AG04449 (cell line): ENCODE results near the gene RBSN.

Experiments
- CTCF ChIA-PET: fragments of 350-600 bp; formaldehyde crosslinking; extraction: SDS; loops from one replicate; lab custom pipeline; 2021; ENCODE audit warnings: antibody characterized with exemption; lab: Yijun Ruan, JAX
- POLR2A ChIA-PET: fragments of 400-600, 350-600 bp; formaldehyde crosslinking; extraction: SDS; loops from one replicate; lab custom pipeline; 2020; ENCODE audit warnings: antibody characterized with exemption, inconsistent platforms; lab: Yijun Ruan, JAX
- DNase-seq: peaks from one replicate; pipeline ENCODE4 v3.0.0-alpha.2; 2010; ENCODE audit warnings: low read depth, low spot score
- H3K4me3 ChIP-seq: 2 replicates; pipeline ENCODE4 v1.5.1; 2011; ENCODE audit warnings: low read depth, mild to moderate bottlenecking, control low read depth, low read length
- CTCF ChIP-seq: IDR thresholded peaks from one replicate; pipeline ENCODE4 v1.5.1; 2011; ENCODE audit warnings: mild to moderate bottlenecking, moderate library complexity, low read length, control low read depth, inconsistent platforms; ENCODE audit not compliant: insufficient read depth; ENCODE audit errors: missing control alignments

Gene RBSN

DNA sequence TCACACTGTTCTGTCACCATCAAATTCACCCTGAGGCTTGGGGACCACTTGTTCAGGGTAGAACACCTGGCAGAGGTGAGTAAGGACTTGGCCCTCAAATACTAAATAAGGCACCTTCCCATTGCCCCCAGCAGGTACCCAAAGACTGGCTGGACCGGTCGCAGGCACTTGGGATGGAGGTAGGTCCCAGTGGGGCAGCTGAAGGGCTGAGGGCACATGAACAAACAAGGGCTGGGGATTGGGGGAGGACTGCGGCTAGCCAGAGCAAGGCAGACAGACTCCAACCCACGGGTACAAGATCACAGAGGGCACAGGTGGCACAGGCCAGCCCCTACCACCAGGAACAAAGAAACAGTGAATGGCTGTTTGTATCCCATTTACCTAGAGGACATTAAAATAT, 35.7 kb downstream of the RBSN start:
- CTCF ChIA-PET = interaction anchor here (0.9 to 2.4 kb wide), 3 partner anchors 10 to 142 kb away, joined by 4 to 7 read pairs (median 5); no protein-coding TSS in a partner anchor
- no peak overlapping the region for H3K4me3 ChIP-seq
- DNase-seq = no peak
- POLR2A ChIA-PET = no interaction called here
- no peak for TF ChIP-seq CTCF

DNA sequence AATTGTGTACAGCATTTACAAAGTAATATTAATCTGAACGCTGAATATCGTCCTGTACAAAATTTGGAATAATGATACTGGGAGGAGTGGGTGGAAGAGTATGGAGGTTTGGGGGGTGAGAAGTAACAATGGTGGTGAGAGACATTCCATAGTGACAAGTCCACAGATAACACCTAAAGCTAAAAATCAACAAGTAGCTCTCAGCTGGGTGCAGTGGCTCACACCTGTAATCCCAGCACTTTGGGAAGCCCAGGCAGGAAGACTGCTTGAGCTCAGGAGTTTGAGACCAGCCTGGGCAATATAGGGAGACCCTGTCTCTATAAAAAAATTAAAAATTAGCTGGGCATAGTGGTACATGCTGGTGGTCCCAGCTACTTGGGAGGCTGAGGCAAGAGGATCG, 38.9 kb downstream of the RBSN start:
- no peak for TF ChIP-seq CTCF
- CTCF ChIA-PET = interaction anchor here (0.9 to 1.8 kb wide), 5 partner anchors 9 to 137 kb away, joined by 3 to 7 read pairs (median 4); no protein-coding TSS in a partner anchor
- H3K4me3 ChIP-seq = no peak overlapping the region
- POLR2A ChIA-PET = no interaction called here
- DNase-seq = no peak

DNA sequence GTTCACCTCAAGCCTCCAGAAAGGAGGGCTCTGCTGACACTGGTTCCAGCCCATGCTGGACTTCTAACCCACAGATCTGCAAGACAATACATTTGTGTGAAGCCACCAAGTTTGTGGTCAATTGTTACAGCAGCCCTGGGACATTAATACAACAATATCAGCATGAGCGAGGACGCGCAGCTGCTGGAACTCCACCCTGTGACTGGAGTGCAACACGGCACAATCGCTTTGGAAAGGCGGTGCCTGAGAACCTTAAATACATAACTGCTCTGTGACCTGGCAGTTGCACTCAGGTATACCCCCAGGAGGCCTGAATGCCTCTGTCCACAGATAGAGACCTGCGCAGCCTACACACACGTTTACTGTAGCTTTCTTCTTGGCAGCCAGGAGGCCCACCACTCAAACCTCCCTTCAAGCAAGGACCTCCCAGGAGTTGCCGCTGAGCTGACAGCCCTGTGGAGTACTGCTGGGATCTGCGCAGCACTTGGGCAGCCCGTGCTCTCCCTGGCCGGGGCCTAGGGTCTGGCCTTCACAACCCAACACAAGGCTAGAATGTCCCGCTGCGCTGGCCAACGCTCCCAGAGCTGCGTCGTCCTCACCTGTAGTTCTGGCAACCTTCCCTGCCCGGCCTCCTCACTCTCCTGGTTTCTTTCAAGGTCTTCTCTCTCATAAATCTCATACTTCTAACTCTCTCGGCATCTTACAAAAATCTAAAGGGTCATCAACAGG, 42.1 kb downstream of the RBSN start:
- ChIA-PET CTCF (interaction anchor here (1.6 to 1.7 kb wide), 2 partner anchors 130 to 133 kb away, joined by 6 to 7 read pairs; no protein-coding TSS in a partner anchor), POLR2A (no interaction called here)
- no peak for TF ChIP-seq CTCF
- DNase-seq = no peak
- H3K4me3 ChIP-seq = no peak overlapping the region

- ChIA-PET POLR2A (no interaction called here), CTCF (interaction anchor here (0.6 kb wide), 1 partner anchor 134 kb away, joined by 3 read pairs; no protein-coding TSS in a partner anchor)
- no peak for DNase-seq
- H3K4me3 ChIP-seq = no peak overlapping the region
- TF ChIP-seq CTCF = no peak
Measured at GRCh38 chr3:15055019-15055557, 43.9 kb downstream of the RBSN start.

DNA sequence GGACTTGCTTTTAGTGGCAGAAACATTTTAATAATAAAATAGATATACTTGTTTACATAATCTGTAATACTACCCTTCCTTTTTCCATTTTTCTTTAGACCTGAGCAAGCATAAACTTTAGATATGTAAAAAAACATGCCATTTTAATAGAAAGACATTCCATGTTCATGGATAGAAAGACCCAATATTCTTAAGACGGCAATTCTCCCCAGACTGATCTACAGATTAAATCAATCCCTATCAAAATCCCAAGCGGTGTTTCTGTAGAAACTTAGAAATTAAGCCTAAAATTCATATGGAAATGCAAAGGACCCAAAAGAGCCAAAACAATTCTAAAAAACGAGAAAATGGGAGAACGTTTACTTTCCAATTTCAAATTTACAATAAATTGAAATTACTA, 45.4 kb downstream of the RBSN start:
- no peak overlapping the region for H3K4me3 ChIP-seq
- POLR2A ChIA-PET = no interaction called here
- TF ChIP-seq CTCF = no peak
- CTCF ChIA-PET = interaction anchor here (2.1 kb wide), 1 partner anchor 10 kb away, joined by 5 read pairs; no protein-coding TSS in a partner anchor
- no peak for DNase-seq
